Forelimb muscle (tissue), 1 donor: ENCODE data around the gene CZIB. TPM values are rescaled to one million over a fixed set of nuclear protein-coding genes. Genes with fewer than 3 reads are reported as not detected.

Experiments
- DNase-seq: peaks from one replicate; pipeline ENCODE4 v3.0.0-alpha.2; 2013; ENCODE audit warnings: low read depth
- polyA plus RNA-seq: library from polyadenylated mRNA; unstranded; fragments of 120-200 nt; gene quantifications from one replicate; pipeline ENCODE4 v1.2.1, GENCODE V29; 2013; ENCODE audit not compliant: insufficient read length

CZIB gene
- 60.9 TPM for polyA plus RNA-seq

- no peak for DNase-seq
Measured at GRCh38 chr1:53220171-53220961, at the start of gene CZIB. Gene CZIB (minus strand): TSS chr1:53220634. CDS start chr1:53220575, 59 bp downstream.

GRCh38 chr1:53270107-53270506, 49.7 kb upstream of the CZIB start:
- no peak for DNase-seq

- no peak for DNase-seq
Measured at GRCh38 chr1:53267761-53268160, 47.3 kb upstream of the CZIB start.

GRCh38 chr1:53266038-53266437, 45.6 kb upstream of the CZIB start:
- DNase-seq: no peak

GRCh38 chr1:53265581-53265980, 45.1 kb upstream of the CZIB start:
- no peak for DNase-seq

GRCh38 chr1:53264048-53264447, 43.6 kb upstream of the CZIB start:
- no peak for DNase-seq

GRCh38 chr1:53262000-53262399, 41.6 kb upstream of the CZIB start:
- DNase-seq: no peak

- DNase-seq: no peak
Measured at GRCh38 chr1:53260631-53261247, 40.3 kb upstream of the CZIB start.

- DNase-seq: no peak
Measured at GRCh38 chr1:53259932-53260331, 39.5 kb upstream of the CZIB start.

GRCh38 chr1:53258216-53258615, 37.8 kb upstream of the CZIB start:
- no peak for DNase-seq

GRCh38 chr1:53257454-53258081, 37.1 kb upstream of the CZIB start:
- no peak for DNase-seq

- DNase-seq: no peak
Measured at GRCh38 chr1:53256511-53257453, 36.3 kb upstream of the CZIB start.

- DNase-seq: no peak
Measured at GRCh38 chr1:53255031-53255430, 34.6 kb upstream of the CZIB start.

- no peak for DNase-seq
Measured at GRCh38 chr1:53254011-53254640, 33.7 kb upstream of the CZIB start.

- no peak for DNase-seq
Measured at GRCh38 chr1:53250325-53250724, 29.9 kb upstream of the CZIB start.

- no peak for DNase-seq
Measured at GRCh38 chr1:53249706-53250105, 29.3 kb upstream of the CZIB start.

GRCh38 chr1:53246261-53247134, 26.1 kb upstream of the CZIB start:
- DNase-seq: no peak

- no peak for DNase-seq
Measured at GRCh38 chr1:53244141-53244540, 23.7 kb upstream of the CZIB start.

GRCh38 chr1:53242381-53242780, 21.9 kb upstream of the CZIB start:
- DNase-seq: no peak

- DNase-seq: no peak
Measured at GRCh38 chr1:53241828-53242227, 21.4 kb upstream of the CZIB start.
